ENCODE results near the gene RPS6KA2. TPM values are rescaled to one million over a fixed set of nuclear protein-coding genes. Genes with fewer than 3 reads are reported as not detected.

The RPS6KA2 gene
- total RNA-seq, 2 donors from 2014 or later = 59.5 to 75.4 TPM

GRCh38 chr6:166570929-166571713 is 55.9 kb downstream of the RPS6KA2 start:
- no peaks in the 10 kb centered on the region for H3K36me3 ChIP-seq
- TF ChIP-seq, protein P1, sequence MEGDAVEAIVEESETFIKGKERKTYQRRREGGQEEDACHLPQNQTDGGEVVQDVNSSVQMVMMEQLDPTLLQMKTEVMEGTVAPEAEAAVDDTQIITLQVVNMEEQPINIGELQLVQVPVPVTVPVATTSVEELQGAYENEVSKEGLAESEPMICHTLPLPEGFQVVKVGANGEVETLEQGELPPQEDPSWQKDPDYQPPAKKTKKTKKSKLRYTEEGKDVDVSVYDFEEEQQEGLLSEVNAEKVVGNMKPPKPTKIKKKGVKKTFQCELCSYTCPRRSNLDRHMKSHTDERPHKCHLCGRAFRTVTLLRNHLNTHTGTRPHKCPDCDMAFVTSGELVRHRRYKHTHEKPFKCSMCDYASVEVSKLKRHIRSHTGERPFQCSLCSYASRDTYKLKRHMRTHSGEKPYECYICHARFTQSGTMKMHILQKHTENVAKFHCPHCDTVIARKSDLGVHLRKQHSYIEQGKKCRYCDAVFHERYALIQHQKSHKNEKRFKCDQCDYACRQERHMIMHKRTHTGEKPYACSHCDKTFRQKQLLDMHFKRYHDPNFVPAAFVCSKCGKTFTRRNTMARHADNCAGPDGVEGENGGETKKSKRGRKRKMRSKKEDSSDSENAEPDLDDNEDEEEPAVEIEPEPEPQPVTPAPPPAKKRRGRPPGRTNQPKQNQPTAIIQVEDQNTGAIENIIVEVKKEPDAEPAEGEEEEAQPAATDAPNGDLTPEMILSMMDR (IDR thresholded peaks at IDR 0.05) = no peak
- H3K4me3 ChIP-seq = no peak overlapping the region
- no peak overlapping the region for H3K27ac ChIP-seq
- no peaks in the 10 kb centered on the region for H3K27me3 ChIP-seq (replicated peaks; ENCODE audit: insufficient read depth)
- no peaks in the 10 kb centered on the region for H3K9me3 ChIP-seq
- ATAC-seq (ENCODE audit: insufficient number of reproducible peaks, low FRiP score, low read depth) = no peak
- no peak for DNase-seq (ENCODE audit: low spot score)
- peaks cover 0 to 9% of the 10 kb centered on the region in 2 donors for H3K4me1 ChIP-seq (ENCODE audit: control insufficient read depth in 1 of 2, low read depth in 2 of 2)

DNA sequence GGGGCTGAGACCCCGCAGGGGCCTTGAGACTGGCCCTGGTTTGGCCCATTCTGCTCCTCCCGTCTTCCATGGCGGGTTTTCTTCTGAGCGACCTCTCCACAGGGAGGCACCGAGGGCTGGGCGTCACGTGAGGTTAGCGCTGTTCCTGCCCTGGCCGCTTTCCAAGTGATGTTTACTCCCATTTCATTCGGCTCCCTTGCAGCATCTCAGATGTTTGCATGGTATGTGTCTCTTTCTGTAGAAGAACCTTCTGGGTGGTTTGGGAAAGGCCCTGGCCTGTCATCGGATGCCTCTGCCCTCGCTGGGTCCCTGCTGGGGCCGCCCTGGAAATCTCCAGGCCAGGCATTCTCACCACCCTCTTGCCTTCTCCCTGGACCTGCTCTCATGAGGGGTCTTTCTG is 57.8 kb downstream of the RPS6KA2 start:
- no peaks in the 10 kb centered on the region for H3K9me3 ChIP-seq
- H3K27me3 ChIP-seq (replicated peaks; ENCODE audit: insufficient read depth) = no peaks in the 10 kb centered on the region
- H3K27ac ChIP-seq = no peak overlapping the region
- DNase-seq (ENCODE audit: low spot score) (no peak), ATAC-seq (ENCODE audit: insufficient number of reproducible peaks, low FRiP score, low read depth) (no peak)
- H3K36me3 ChIP-seq = no peaks in the 10 kb centered on the region
- H3K4me1 ChIP-seq (ENCODE audit: control insufficient read depth in 1 of 2, low read depth in 2 of 2) = peaks cover 0 to 16% of the 10 kb centered on the region in 2 donors
- TF ChIP-seq, protein P1 (IDR thresholded peaks at IDR 0.05) = no peak
- no peak overlapping the region for H3K4me3 ChIP-seq

DNA sequence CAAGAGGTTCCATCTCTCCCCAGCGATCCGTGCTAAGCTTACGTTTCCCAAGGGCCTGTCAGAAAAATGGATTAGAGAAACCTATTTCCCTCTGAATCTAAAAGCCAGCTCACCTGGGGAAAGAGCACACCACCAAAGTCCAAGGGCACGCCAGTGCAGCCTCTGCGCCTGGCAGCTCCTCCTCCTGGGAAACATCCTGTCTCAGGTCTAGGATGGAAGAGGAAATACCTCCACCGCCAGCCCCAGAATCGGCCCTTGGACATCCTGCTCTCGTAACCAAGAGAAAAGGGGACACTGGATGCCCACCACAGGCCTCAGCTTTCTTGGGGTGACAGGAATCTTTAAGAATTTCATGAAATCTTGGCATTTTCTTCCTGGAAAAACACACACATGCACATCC is 59.2 kb downstream of the RPS6KA2 start:
- Histone ChIP-seq H3K36me3 (no peaks in the 10 kb centered on the region), H3K27ac (no peak overlapping the region), H3K4me3 (no peak overlapping the region), H3K4me1 (ENCODE audit: control insufficient read depth in 1 of 2, low read depth in 2 of 2) (peaks cover 0 to 14% of the 10 kb centered on the region in 2 donors), H3K9me3 (no peaks in the 10 kb centered on the region), H3K27me3 (replicated peaks; ENCODE audit: insufficient read depth) (no peaks in the 10 kb centered on the region)
- ATAC-seq (ENCODE audit: insufficient number of reproducible peaks, low FRiP score, low read depth) (no peak), DNase-seq (ENCODE audit: low spot score) (no peak)
- TF ChIP-seq, protein P1 (IDR thresholded peaks at IDR 0.05) = no peak

DNA sequence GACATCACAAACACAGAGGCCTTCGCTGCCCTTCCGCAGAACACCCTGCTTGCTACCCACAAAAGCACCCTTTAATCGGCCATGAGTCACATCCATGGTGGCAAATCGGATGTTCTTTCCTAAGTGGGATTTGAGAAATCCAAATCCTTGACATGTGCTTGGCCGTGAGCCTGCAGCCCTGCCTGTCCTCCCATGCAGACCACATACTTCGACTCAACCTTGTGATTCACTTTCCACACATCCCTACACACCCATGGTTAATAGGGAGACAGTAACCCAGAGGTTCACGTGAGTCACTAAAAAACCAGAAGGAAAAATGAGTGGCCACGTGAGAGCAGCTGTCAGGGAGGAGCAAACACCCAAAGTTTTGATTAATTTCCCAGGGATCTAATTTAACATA is 59.9 kb downstream of the RPS6KA2 start:
- peaks cover 0 to 14% of the 10 kb centered on the region in 2 donors for H3K4me1 ChIP-seq (ENCODE audit: control insufficient read depth in 1 of 2, low read depth in 2 of 2)
- no peaks in the 10 kb centered on the region for H3K27me3 ChIP-seq (replicated peaks; ENCODE audit: insufficient read depth)
- H3K27ac ChIP-seq = no peak overlapping the region
- no peaks in the 10 kb centered on the region for H3K9me3 ChIP-seq
- no peaks in the 10 kb centered on the region for H3K36me3 ChIP-seq
- TF ChIP-seq, protein P1 (IDR thresholded peaks at IDR 0.05) = no peak
- H3K4me3 ChIP-seq = no peak overlapping the region
- DNase-seq (ENCODE audit: low spot score) (no peak), ATAC-seq (ENCODE audit: insufficient number of reproducible peaks, low FRiP score, low read depth) (no peak)

DNA sequence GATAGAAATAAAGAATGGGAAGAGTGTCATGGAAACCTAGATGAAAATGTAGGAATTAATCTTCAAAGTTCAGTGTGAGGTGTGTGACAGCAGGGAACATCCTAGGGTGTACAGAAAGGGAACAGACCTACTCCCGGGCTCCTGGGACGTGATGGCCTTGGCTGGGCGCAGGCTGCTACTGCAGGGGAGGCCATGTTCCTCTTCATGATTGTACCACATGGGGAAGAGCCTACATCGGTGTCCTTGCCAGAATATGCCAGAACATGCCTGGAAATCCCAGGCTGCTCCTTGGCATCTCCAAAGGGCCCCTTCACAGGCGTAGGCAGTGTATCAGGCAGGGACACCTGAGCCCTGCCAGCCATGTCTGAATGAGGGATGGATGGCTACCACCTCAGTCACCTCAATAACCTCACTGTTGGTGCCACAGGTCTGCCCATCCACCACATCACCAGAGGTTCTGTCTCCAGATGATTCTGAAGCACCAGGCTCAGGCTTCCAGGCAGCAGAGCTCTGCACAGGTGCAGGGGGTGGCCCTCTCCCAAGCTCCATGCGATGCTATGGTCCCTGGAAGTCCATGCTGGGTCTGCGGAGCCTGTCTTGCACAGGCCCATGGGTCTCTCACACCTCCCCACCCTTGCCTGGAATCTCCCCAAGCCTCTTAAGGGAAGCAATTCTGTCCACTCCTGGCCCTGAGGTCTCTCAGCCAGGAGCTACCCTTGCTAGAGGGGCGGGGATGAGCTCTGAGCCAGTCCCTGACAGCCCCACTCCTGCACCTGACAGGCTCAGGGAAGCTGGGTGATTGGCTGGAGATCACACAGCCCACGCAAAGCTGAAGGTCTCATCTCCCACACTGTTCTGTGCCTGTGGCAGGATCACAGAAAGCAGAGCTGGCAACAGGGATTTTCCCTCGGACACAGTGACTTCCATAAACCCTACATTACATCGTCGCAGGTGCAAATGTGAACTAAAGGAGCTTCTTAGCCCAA is 60.7 kb downstream of the RPS6KA2 start:
- no peaks in the 10 kb centered on the region for H3K9me3 ChIP-seq
- H3K27ac ChIP-seq = no peak overlapping the region
- TF ChIP-seq, protein P1 (IDR thresholded peaks at IDR 0.05) = no peak
- no peak for DNase-seq (ENCODE audit: low spot score)
- H3K4me3 ChIP-seq = no peak overlapping the region
- no peaks in the 10 kb centered on the region for H3K36me3 ChIP-seq
- no peaks in the 10 kb centered on the region for H3K27me3 ChIP-seq (replicated peaks; ENCODE audit: insufficient read depth)
- H3K4me1 ChIP-seq (ENCODE audit: control insufficient read depth in 1 of 2, low read depth in 2 of 2) = peaks cover 0 to 14% of the 10 kb centered on the region in 2 donors
- ATAC-seq (ENCODE audit: insufficient number of reproducible peaks, low FRiP score, low read depth) = no peak
